Keratinocyte (primary cell): ENCODE measurements around the gene EZH1. TPM values are rescaled to one million over a fixed set of nuclear protein-coding genes. Genes with fewer than 3 reads are reported as not detected.
"Not testable (repeated sequence)": the region's sequence is repeated elsewhere in the genome, so short reads cannot be mapped to it uniquely, and the experiment has no call there.

Experiments
- DNase-seq: peaks from one replicate; pipeline ENCODE4 v3.0.0-alpha.2; 2011; ENCODE audit warnings: low read depth, missing footprints, low spot score
- FAIRE-seq: peaks from 2 replicates; lab custom pipeline; 2011; peaks lifted over from hg19 to GRCh38; lab: Jason Lieb, UNC
- H2AFZ ChIP-seq: 2 replicates; pipeline ENCODE4 v1.6.0; 2012; ENCODE audit warnings: low read length, control low read depth, inconsistent platforms; ENCODE audit not compliant: control insufficient read depth
- H3K27ac ChIP-seq: 2 replicates; pipeline ENCODE4 v1.5.1; 2011; ENCODE audit warnings: low read length; ENCODE audit not compliant: control insufficient read depth, insufficient read depth
- H3K27me3 ChIP-seq: 3 replicates; pipeline ENCODE4 v1.6.0; 2011; ENCODE audit warnings: low read length; ENCODE audit not compliant: control insufficient read depth, insufficient read depth; ENCODE audit errors: extremely low read depth
- H3K36me3 ChIP-seq, 2 experiments: 2 replicates in 1 of 2; 3 replicates in 1 of 2; pipeline ENCODE4 v1.5.1; 2011; ENCODE audit warnings: low read length in 2 of 2, mild to moderate bottlenecking in 1 of 2; ENCODE audit not compliant: control insufficient read depth in 2 of 2, insufficient read depth in 2 of 2; ENCODE audit errors: extremely low read depth in 1 of 2
- H3K4me1 ChIP-seq: 3 replicates; pipeline ENCODE4 v1.5.1; 2011; ENCODE audit warnings: low read length; ENCODE audit not compliant: control insufficient read depth, insufficient read depth; ENCODE audit errors: extremely low read depth
- H3K4me2 ChIP-seq: 3 replicates; pipeline ENCODE4 v1.6.0; 2011; ENCODE audit warnings: low read depth, low read length; ENCODE audit not compliant: control insufficient read depth, insufficient read depth; ENCODE audit errors: extremely low read depth
- H3K4me3 ChIP-seq, 3 experiments: fragments of 200-600 bp in 1 of 3; sonication (generic) in 1 of 3; 2 replicates in 2 of 3; 3 replicates in 1 of 3; pipeline ENCODE4 v1.5.1; 2011 to 2016; ENCODE audit warnings: low read length in 3 of 3, mild to moderate bottlenecking in 3 of 3, control low read depth in 2 of 3, inconsistent platforms in 1 of 3, low read depth in 1 of 3, mixed read lengths in 1 of 3, mixed run types in 1 of 3, moderate library complexity in 1 of 3; ENCODE audit not compliant: control insufficient read depth in 2 of 3, insufficient read depth in 2 of 3; ENCODE audit errors: extremely low read depth in 1 of 3
- H3K79me2 ChIP-seq: 2 replicates; pipeline ENCODE4 v1.6.0; 2012; ENCODE audit warnings: low read length; ENCODE audit not compliant: control insufficient read depth, insufficient read depth
- H3K9ac ChIP-seq: 3 replicates; pipeline ENCODE4 v1.6.0; 2011; ENCODE audit warnings: low read length; ENCODE audit not compliant: control insufficient read depth, insufficient read depth; ENCODE audit errors: extremely low read depth
- H3K9me1 ChIP-seq: 3 replicates; pipeline ENCODE4 v1.6.0; 2011; ENCODE audit warnings: low read length; ENCODE audit not compliant: control insufficient read depth, insufficient read depth; ENCODE audit errors: extremely low read depth
- H3K9me3 ChIP-seq: 2 replicates; pipeline ENCODE4 v1.5.1; 2012; ENCODE audit warnings: low read depth, low read length; ENCODE audit not compliant: control insufficient read depth
- H4K20me1 ChIP-seq: 3 replicates; pipeline ENCODE4 v1.6.0; 2011; ENCODE audit warnings: low read length; ENCODE audit not compliant: control insufficient read depth, insufficient read depth; ENCODE audit errors: extremely low read depth
- CTCF ChIP-seq, 3 experiments: IDR thresholded peaks in 1 of 3; conservative IDR thresholded peaks in 1 of 3; optimal IDR thresholded peaks in 1 of 3; 2 replicates in 2 of 3; 3 replicates in 1 of 3; pipeline versions ENCODE3 to v1.5.1; 2011; ENCODE audit warnings: low read length in 3 of 3, mild to moderate bottlenecking in 3 of 3, moderate library complexity in 2 of 3, control low read depth in 1 of 3, inconsistent platforms in 1 of 3; ENCODE audit not compliant: insufficient read depth in 2 of 3; ENCODE audit errors: extremely low read depth in 1 of 3
- EZH2 ChIP-seq: IDR thresholded peaks from one replicate; pipeline ENCODE4 v1.6.1; 2012; ENCODE audit warnings: inconsistent platforms, mild to moderate bottlenecking, low read length, moderate library complexity
- dilution Hi-C: fragments of 300-500 bp; cut with MboI; formaldehyde crosslinking; loops from one replicate; pipeline ENCODE4 v1.7.0; 2020; ENCODE audit warnings: low sequenced_read_pairs; ENCODE audit not compliant: extremely low pct_ligation_motif_present
- polyA plus RNA-seq, 5 experiments: library from polyadenylated mRNA; depleted of rRNA in 3 of 5; stranded (reverse) in 3 of 5; stranded (forward) in 1 of 5; unstranded in 1 of 5; fragments of >200 nt; gene quantifications; 1 replicate in 1 of 5; 2 replicates in 3 of 5; 3 replicates in 1 of 5; pipeline versions ENCODE4 v1.2.1 to v1.2.3, GENCODE V29; 2011 to 2012; ENCODE audit warnings: missing spikeins in 2 of 5, low read depth in 1 of 5, low replicate concordance in 1 of 5

The EZH1 gene
- polyA plus RNA-seq, 1 donor (not counting 4 experiments of a cell fraction or from before 2014, with no cell fraction given), result 18.3 TPM

DNA sequence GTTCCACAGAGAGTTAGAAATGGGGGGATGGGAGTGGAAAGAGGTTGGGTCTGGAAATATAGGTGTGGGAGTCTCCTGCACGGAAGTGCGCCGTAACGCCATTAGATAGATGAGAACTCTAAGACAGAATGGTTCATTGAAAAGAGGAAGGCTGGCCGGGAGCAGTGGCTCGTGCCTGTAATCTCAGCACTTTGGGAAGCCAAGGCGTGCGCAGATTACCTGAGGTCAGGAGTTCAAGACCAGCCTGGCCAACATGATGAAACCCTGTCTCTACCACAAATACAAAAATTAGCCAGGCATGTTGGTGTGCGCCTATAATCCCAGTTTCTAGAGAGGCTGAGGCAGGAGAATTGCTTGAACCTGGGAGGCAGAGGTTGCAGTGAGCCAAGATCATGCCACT lies 23.2 kb upstream of the EZH1 start:
- FAIRE-seq, H3K4me2 ChIP-seq, H3K9me1 ChIP-seq, dilution Hi-C loops, H2AFZ ChIP-seq, H3K9ac ChIP-seq, H3K27ac ChIP-seq, H3K4me3 ChIP-seq, H4K20me1 ChIP-seq, H3K79me2 ChIP-seq, H3K4me1 ChIP-seq, H3K27me3 ChIP-seq, H3K9me3 ChIP-seq, H3K36me3 ChIP-seq, DNase-seq: not testable (repeated sequence)

GRCh38 chr17:42767512-42767911 lies 22.7 kb upstream of the EZH1 start:
- Histone ChIP-seq H3K27me3 (no peaks in the 10 kb centered on the region), H3K9me1 (no peaks in the 10 kb centered on the region), H3K4me3 (no peak overlapping the region), H3K9ac (no peak overlapping the region), H3K27ac (no peak overlapping the region), H3K9me3 (no peaks in the 10 kb centered on the region), H3K79me2 (no peaks in the 10 kb centered on the region), H3K4me1 (no peaks in the 10 kb centered on the region), H3K36me3 (no peaks in the 10 kb centered on the region), H3K4me2 (no peak overlapping the region), H4K20me1 (no peaks in the 10 kb centered on the region), H2AFZ (no peak overlapping the region)
- FAIRE-seq, result no peak
- dilution Hi-C loops, result no loop called here
- TF ChIP-seq CTCF (optimal IDR thresholded peaks at IDR 0.05 in 1 of 3, IDR thresholded peaks at IDR 0.05 in 1 of 3, conservative IDR thresholded peaks at IDR 0.05 in 1 of 3; ENCODE audit: extremely low read depth in 1 of 3, insufficient read depth in 2 of 3, low read length in 3 of 3) (no peak), EZH2 (no peak)
- no peak for DNase-seq

- Histone ChIP-seq H3K4me2 (no peak overlapping the region), H3K79me2 (no peaks in the 10 kb centered on the region), H3K9me1 (no peaks in the 10 kb centered on the region), H3K9me3 (no peaks in the 10 kb centered on the region), H2AFZ (no peak overlapping the region), H3K4me3 (no peak overlapping the region), H3K27ac (no peak overlapping the region), H3K4me1 (no peaks in the 10 kb centered on the region), H4K20me1 (no peaks in the 10 kb centered on the region), H3K36me3 (no peaks in the 10 kb centered on the region), H3K27me3 (peaks cover 12% of the 10 kb centered on the region), H3K9ac (no peak overlapping the region)
- dilution Hi-C loops, result no loop called here
- DNase-seq, result no peak
- FAIRE-seq, result no peak
- TF ChIP-seq EZH2, result no peak
- TF ChIP-seq CTCF (optimal IDR thresholded peaks at IDR 0.05 in 1 of 3, IDR thresholded peaks at IDR 0.05 in 1 of 3, conservative IDR thresholded peaks at IDR 0.05 in 1 of 3; ENCODE audit: extremely low read depth in 1 of 3, insufficient read depth in 2 of 3, low read length in 3 of 3), result no peak
Observed at GRCh38 chr17:42766124-42766523, 21.3 kb upstream of the EZH1 start.
